Brain microvascular endothelial cell (primary cell): ENCODE results near the gene HIP1.

Experiments
- DNase-seq: peaks from one replicate; pipeline ENCODE4 v3.0.0-alpha.2; 2020
- H3K27ac ChIP-seq: fragments of 250-450 bp; sonication (Bioruptor Pico); 2 replicates; pipeline ENCODE4 v1.5.1; 2020; ENCODE audit warnings: mild to moderate bottlenecking, moderate library complexity
- H3K27me3 ChIP-seq: fragments of 250-450 bp; sonication (Bioruptor Pico); replicated peaks from 2 replicates; pipeline ENCODE4 v1.5.1; 2020; ENCODE audit warnings: mild to moderate bottlenecking
- H3K36me3 ChIP-seq: fragments of 250-450 bp; sonication (Bioruptor Pico); replicated peaks from 2 replicates; pipeline ENCODE4 v1.5.1; 2020; ENCODE audit warnings: mild to moderate bottlenecking
- H3K4me3 ChIP-seq: 2 replicates; pipeline ENCODE4 v1.5.1; 2011; ENCODE audit warnings: low read depth, mild to moderate bottlenecking, control low read depth, low read length, moderate library complexity
- in situ Hi-C: cut with HindIII; loops from 2 replicates; pipeline ENCODE4 v1.10.0; 2017; ENCODE audit warnings: low sequenced_read_pairs, low pct_ligation_motif_present
- TF ChIP-seq, protein P1 (sequence below): IDR thresholded peaks from 2 replicates; pipeline ENCODE4 v1.5.1; 2011; ENCODE audit warnings: low read depth, mild to moderate bottlenecking, moderate library complexity, low read length, control low read depth, inconsistent platforms; ENCODE audit errors: missing control alignments

The HIP1 gene

DNA sequence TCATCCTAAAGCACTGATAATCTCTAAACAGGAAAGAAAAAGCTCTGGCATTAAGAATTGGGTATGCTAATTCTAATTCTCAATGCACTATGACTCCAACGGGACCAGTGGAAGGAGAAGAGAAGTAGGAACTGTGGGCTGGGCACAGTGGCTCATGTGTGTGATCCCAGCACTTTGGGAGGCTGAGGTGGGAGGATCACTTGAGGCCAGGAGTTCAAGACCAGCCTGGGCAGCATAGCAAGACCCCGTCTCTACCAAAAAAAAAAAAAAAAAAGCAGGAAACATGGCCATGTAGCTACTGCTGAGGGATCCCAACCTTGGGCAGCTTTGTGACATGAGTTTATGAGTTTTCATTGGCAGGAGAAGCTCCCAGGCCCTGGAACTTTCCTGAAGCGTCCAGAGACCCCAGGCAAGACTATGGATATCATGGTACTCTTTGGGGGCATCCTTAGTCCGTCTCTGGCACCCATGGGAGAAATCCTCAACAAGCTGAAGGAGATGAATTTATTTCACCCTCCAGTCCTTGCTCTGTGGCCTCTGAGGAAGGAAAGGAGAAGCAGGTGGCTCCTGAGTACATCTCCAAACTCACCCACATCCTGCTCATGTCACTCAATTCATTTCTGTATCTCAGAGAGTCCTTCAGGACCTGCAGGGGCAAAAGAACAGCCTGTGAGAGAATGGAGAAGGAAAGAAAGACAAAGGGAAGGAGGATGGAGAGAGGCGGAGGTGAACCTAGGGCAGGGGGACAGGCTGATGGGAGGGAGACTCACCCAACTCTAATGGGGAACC is 147.1 kb downstream of the HIP1 start:
- Histone ChIP-seq H3K4me3 (no peak overlapping the region), H3K27me3 (no peaks in the 10 kb centered on the region), H3K36me3 (no peaks in the 10 kb centered on the region), H3K27ac (no peak overlapping the region)
- in situ Hi-C loops: no loop called here
- no peak for DNase-seq
- TF ChIP-seq, protein P1, sequence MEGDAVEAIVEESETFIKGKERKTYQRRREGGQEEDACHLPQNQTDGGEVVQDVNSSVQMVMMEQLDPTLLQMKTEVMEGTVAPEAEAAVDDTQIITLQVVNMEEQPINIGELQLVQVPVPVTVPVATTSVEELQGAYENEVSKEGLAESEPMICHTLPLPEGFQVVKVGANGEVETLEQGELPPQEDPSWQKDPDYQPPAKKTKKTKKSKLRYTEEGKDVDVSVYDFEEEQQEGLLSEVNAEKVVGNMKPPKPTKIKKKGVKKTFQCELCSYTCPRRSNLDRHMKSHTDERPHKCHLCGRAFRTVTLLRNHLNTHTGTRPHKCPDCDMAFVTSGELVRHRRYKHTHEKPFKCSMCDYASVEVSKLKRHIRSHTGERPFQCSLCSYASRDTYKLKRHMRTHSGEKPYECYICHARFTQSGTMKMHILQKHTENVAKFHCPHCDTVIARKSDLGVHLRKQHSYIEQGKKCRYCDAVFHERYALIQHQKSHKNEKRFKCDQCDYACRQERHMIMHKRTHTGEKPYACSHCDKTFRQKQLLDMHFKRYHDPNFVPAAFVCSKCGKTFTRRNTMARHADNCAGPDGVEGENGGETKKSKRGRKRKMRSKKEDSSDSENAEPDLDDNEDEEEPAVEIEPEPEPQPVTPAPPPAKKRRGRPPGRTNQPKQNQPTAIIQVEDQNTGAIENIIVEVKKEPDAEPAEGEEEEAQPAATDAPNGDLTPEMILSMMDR: no peak

DNA sequence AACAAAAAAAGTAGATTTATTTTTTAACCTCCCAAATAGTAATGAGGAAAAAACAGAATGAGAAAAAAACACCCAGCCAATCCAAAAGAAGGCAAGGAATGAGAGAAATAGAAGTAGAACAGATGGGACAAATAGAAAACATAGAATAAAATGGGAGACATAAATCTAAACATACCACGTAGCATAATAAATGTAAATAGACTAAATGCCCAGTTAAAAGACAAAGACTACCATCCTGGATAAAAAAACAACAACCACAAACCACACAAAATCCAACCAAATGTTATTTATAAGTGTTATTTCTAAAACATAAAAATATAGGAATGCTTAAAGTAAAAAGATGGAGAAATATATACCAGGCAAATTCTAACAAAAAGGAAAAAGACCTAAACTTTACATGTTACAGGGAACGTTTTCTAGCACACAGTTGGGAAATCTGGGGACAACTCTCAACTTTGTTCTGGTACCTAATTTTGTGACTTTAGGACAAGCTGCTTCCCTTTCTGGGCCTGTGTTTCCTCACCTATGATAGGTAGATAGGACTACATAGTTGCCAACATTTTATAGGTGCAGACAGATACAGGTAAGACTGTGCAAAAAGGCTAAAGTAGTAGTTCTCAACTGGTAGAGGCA is 148.3 kb downstream of the HIP1 start:
- TF ChIP-seq, protein P1: no peak
- Histone ChIP-seq H3K27ac (no peak overlapping the region), H3K36me3 (no peaks in the 10 kb centered on the region), H3K27me3 (no peaks in the 10 kb centered on the region), H3K4me3 (no peak overlapping the region)
- no peak for DNase-seq
- in situ Hi-C loops: no loop called here

DNA sequence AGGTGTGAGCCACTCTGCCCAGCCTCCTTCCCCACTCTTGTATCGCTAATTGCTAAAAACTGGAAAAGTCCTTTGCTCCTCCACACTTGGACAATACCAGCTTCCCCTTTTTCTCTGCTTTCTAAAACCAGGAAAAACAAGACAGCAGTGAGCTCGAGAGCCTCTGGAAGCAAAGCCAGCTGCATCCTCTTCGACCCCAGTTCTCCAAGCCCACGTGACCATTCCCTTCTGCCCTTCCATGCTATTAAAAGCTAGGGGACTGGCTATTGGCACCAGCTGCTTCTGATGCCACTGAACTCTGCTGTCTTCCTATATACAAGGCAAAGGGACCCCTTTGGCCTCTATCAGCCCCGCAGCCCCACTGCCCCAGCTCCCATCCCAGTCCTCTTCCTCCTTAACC is 154.4 kb downstream of the HIP1 start:
- TF ChIP-seq, protein P1: no peak
- no peak overlapping the region for H3K27ac ChIP-seq
- in situ Hi-C loops: no loop called here

DNA sequence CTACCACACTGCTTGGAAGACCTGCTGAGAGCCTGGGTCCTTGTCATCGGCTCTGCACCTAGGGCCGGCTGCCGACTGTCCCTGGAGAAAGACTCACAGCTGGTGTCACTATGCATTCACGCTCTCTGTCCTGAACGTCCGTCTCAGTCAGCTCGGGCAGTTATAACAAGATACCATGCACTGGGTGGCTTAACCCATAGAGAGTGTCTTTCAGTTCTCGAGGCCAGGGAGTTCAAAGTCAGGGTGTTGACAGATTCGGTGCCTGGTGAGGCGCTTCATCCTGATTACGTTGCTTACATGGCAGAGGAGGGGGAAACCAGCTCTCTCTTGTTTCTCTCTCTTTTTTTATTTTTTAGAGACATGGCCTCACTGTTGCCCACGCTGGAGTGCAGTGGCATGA is 155.5 kb downstream of the HIP1 start:
- no peaks in the 10 kb centered on the region for H3K27me3 ChIP-seq
- H3K36me3 ChIP-seq: no peaks in the 10 kb centered on the region
- no peak overlapping the region for H3K4me3 ChIP-seq
- no peak overlapping the region for H3K27ac ChIP-seq
- TF ChIP-seq, protein P1: no peak
- DNase-seq: no peak
- in situ Hi-C loops: no loop called here

More for the DNA sequence above, 154.4 kb downstream of the HIP1 start:
- Histone ChIP-seq H3K36me3 (no peaks in the 10 kb centered on the region), H3K4me3 (no peak overlapping the region), H3K27me3 (no peaks in the 10 kb centered on the region)
- DNase-seq: no peak

DNA sequence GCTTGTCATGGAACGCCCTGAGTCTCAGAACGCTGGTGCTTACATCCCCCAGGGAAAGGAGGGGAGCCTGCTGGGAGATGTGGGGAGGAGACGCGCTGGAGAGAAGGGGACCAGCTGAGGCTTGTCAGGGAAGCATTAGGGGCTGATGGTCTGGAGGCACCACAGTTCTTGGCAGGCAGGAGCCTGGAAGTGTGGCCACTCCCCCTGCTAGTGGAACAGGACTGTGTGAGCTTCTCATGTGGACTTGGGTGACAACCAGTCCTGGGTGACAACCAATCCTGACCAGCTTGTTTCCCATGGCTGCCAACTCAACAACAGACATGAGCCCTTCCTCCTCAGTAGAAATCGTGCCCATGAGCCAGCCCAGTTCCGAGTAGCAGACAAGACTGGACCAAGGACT is 158.8 kb downstream of the HIP1 start:
- TF ChIP-seq, protein P1: no peak
- DNase-seq: no peak
- Histone ChIP-seq H3K27me3 (peaks cover 4% of the 10 kb centered on the region), H3K4me3 (no peak overlapping the region), H3K36me3 (no peaks in the 10 kb centered on the region), H3K27ac (no peak overlapping the region)
- in situ Hi-C loops: no loop called here

DNA sequence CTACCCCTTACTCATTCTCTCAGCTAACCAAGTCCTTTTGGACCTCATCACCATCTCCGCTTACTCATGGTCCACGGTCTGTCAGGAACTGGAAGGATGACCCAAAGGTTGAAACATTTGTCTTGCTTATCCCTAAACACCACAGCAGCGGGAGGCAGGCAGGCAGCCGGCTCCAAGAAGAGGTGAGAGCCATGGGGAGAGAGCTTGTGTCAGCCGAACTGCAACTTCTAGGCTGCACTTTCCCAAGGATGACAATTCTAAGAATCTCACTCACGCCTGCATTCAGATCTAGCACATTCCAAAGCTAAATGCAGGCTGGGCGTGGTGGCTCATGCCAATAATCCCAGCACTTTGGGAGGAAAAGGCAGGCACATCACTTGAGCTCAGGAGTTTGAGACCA is 160.7 kb downstream of the HIP1 start:
- DNase-seq: no peak
- Histone ChIP-seq H3K36me3 (no peaks in the 10 kb centered on the region), H3K27me3 (peaks cover 4% of the 10 kb centered on the region), H3K27ac (no peak overlapping the region), H3K4me3 (no peak overlapping the region)
- TF ChIP-seq, protein P1: no peak
- in situ Hi-C loops: no loop called here
